Measurements from ENCODE around the gene SENP2. TPM values are rescaled to one million over a fixed set of nuclear protein-coding genes. Genes with fewer than 3 reads are reported as not detected.
A peak's percentile ranks its signal among the peaks of the same experiment; 100 is the strongest.
"Not testable (repeated sequence)": the region's sequence is repeated elsewhere in the genome, so short reads cannot be mapped to it uniquely, and the experiment has no call there.

SENP2 gene
- total RNA-seq, 2 donors from 2014 or later = 31.2 to 42.4 TPM

GRCh38 chr3:185561958-185562357 is 24.1 kb upstream of the SENP2 start:
- H3K9me3 Mint-ChIP-seq = no peaks in the 10 kb centered on the region
- no peak for ATAC-seq (replicated peaks)

DNA sequence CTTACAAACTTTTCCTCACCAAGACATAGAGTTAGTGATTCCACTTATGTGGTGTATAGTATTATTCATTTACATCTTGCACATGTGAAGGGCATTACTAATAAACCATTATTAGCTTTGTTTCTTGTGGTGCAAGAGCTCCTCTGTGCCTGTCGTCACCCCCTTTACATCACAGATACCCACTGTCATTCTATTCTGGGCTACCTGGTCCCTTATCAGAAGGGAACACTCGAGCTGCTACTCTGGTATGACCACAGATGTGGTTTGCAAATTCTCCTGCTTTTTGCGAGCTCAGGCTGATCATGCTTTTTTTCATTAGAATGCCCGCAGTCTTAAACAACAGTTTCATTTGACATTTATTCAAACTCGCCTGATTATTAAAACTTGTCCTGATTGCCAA is 13.9 kb upstream of the SENP2 start:
- Mint-ChIP-seq H3K36me3 (ENCODE audit: low read depth) (no peaks in the 10 kb centered on the region), H3K27me3 (no peaks in the 10 kb centered on the region), H3K9me3 (no peaks in the 10 kb centered on the region), H3K4me1 (no peaks in the 10 kb centered on the region), H3K27ac (no peak overlapping the region), H3K4me3 (no peak overlapping the region)
- no peak for ATAC-seq (replicated peaks)

More at GRCh38 chr3:185561958-185562357, 24.1 kb upstream of the SENP2 start:
- H3K27ac Mint-ChIP-seq = no peak overlapping the region
- peaks cover 7% of the 10 kb centered on the region for H3K4me1 Mint-ChIP-seq
- H3K27me3 Mint-ChIP-seq = peaks cover 6% of the 10 kb centered on the region
- H3K36me3 Mint-ChIP-seq (ENCODE audit: low read depth) = no peaks in the 10 kb centered on the region
- no peak overlapping the region for H3K4me3 Mint-ChIP-seq

DNA sequence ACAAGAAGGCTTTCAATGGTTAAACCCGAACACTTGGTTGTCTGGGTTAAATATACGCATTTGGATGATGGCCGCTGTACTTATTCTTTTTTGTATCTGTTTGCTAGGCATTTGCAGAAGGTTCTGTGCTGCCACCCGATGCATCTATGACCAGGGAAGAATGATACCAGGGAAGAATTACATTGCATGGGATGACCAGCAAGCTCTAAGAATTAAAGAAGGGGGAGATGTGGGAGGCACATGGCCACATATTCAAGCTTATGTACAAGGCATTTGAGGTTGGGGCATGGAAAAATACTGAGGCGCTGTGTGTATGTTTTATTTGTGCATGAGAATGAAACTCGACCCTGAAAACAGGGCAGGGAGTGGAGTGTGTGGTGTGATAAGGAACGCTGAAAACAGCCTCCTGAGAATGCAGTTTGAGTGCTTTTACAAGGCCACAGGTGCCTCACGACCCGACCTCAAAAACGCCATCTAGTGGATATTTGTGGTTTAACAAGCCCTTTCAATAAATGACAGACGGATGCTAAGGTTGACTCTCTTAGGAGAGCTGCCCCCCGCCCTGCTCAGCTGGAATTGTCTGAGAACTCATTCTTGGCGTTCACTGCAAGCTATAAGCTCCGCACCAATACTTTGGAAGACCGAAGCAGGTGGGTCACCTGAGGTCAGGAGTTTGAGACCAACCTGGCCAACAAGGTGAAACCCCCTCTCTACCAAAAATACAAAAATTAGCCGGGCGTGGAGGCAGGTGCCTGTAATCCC is 10.8 kb upstream of the SENP2 start:
- H3K36me3 Mint-ChIP-seq (ENCODE audit: low read depth); H3K27ac Mint-ChIP-seq; H3K9me3 Mint-ChIP-seq; H3K4me3 Mint-ChIP-seq; H3K4me1 Mint-ChIP-seq; H3K27me3 Mint-ChIP-seq: not testable (repeated sequence)
- peak; percentile 70 for ATAC-seq (replicated peaks)

DNA sequence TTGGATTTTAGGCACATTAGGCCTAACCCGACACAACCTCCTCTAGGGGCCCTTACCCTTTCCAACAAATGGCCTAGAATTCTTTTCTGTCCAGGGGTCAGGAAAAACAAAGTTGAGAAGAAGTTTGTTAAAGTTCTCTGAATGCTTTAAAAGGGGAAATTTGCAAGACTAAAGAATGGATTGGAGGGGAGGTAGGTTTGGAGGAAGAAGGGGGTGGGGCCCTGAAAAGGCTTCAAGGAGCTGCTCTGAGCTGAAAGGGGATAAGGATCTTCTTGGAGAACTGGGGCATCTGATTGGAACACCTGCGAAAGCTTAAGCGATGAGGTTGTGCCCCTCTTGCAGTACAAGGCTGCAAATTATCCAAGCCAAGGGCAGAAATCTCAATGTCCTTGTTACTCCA is 3.9 kb upstream of the SENP2 start:
- H3K27ac Mint-ChIP-seq = no peak overlapping the region
- no peak for ATAC-seq (replicated peaks)
- H3K27me3 Mint-ChIP-seq = no peaks in the 10 kb centered on the region
- no peaks in the 10 kb centered on the region for H3K9me3 Mint-ChIP-seq
- H3K4me1 Mint-ChIP-seq = peaks cover 9% of the 10 kb centered on the region
- H3K36me3 Mint-ChIP-seq (ENCODE audit: low read depth) = peaks cover 7% of the 10 kb centered on the region
- H3K4me3 Mint-ChIP-seq = no peak overlapping the region

GRCh38 chr3:185582871-185583270 is 3.2 kb upstream of the SENP2 start:
- H3K4me3 Mint-ChIP-seq = no peak overlapping the region

DNA sequence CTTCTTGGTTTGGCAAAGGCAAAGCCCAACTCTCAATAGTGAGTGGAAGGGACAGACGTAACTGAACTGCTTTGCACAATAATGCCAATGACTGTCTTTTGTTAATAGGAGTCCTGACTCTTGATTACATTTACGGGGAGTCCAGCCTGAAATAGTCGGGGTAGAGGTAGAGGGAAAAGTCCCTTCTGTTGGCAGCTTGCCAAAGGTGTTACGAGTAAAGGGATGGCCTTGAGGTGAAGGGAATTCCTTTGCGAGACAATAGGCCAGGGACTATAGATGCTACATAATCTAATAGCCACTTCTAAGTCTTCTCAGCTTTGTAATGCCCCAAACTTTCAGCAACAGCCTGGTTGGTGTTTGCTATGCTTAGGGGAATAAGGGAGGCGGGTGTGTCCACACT is 2.2 kb upstream of the SENP2 start:
- Mint-ChIP-seq H3K27ac (no peak overlapping the region), H3K27me3 (no peaks in the 10 kb centered on the region), H3K36me3 (ENCODE audit: low read depth) (peaks cover 7% of the 10 kb centered on the region), H3K4me3 (no peak overlapping the region), H3K9me3 (no peaks in the 10 kb centered on the region), H3K4me1 (peaks cover 14% of the 10 kb centered on the region)
- no peak for ATAC-seq (replicated peaks)

More at GRCh38 chr3:185582871-185583270, 3.2 kb upstream of the SENP2 start:
- Mint-ChIP-seq H3K9me3 (no peaks in the 10 kb centered on the region), H3K27ac (no peak overlapping the region), H3K36me3 (ENCODE audit: low read depth) (peaks cover 7% of the 10 kb centered on the region), H3K27me3 (no peaks in the 10 kb centered on the region), H3K4me1 (peaks cover 9% of the 10 kb centered on the region)
- ATAC-seq (replicated peaks) = no peak

DNA sequence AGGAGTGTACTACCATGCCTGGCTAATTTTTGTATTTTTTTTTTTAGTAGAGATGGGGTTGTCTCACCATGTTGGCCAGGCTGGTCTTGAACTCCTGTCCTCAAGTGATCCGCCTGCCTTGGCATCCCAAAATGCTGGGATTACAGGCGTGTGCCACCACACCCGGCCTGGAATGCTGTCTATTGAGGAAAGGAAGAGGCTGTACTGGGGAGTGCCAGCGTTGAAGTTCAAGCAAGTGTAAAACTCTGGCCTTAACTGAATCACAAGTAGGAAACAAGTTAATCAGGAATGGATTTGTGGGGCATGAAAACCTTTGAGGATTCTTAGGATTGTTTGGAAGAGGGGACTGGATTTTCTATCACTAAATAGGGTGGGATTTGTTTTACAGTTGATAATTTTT is 1.4 kb upstream of the SENP2 start:
- H3K27me3 Mint-ChIP-seq = no peaks in the 10 kb centered on the region
- ATAC-seq (replicated peaks) = no peak
- peak overlapping the region; percentile 93 for H3K4me3 Mint-ChIP-seq
- H3K4me1 Mint-ChIP-seq = peaks cover 14% of the 10 kb centered on the region
- H3K36me3 Mint-ChIP-seq (ENCODE audit: low read depth) = peaks cover 7% of the 10 kb centered on the region
- H3K27ac Mint-ChIP-seq = peak overlapping the region; percentile 16
- no peaks in the 10 kb centered on the region for H3K9me3 Mint-ChIP-seq

GRCh38 chr3:185585518-185585858 is 607 bp upstream of the SENP2 start:
- Mint-ChIP-seq H3K4me1 (peaks cover 14% of the 10 kb centered on the region), H3K36me3 (ENCODE audit: low read depth) (peaks cover 11% of the 10 kb centered on the region), H3K9me3 (no peaks in the 10 kb centered on the region), H3K27me3 (no peaks in the 10 kb centered on the region), H3K4me3 (peak overlapping the region; percentile 93), H3K27ac (peak overlapping the region; percentile 98)
- ATAC-seq (replicated peaks) = no peak

- Mint-ChIP-seq H3K4me3 (peak overlapping the region; percentile 93), H3K27me3 (no peaks in the 10 kb centered on the region), H3K27ac (peak overlapping the region; percentile 98), H3K4me1 (peaks cover 14% of the 10 kb centered on the region), H3K36me3 (ENCODE audit: low read depth) (peaks cover 23% of the 10 kb centered on the region), H3K9me3 (no peaks in the 10 kb centered on the region)
- ATAC-seq (replicated peaks) = no peak
Measured at GRCh38 chr3:185586686-185587039, 568 bp downstream of the SENP2 start.

DNA sequence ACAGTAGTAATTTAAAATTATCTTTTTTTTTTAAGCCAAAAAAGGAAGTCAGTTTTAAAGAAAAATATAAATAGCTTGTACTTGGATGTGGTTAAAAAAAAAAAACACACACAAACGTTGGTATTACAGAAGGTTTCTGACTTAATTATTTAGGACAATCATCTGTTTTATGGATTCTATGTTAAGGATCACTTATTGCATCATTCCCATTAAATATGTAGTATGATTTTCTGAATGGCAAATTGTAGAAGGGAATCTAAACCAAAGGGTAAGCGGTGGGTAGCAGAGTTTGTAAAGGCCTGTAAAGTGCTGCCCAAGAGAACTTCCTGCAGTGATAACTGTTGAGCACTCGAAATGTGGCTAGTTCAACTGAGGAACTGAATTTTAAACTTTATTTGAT is 8.0 kb downstream of the SENP2 start:
- H3K36me3 Mint-ChIP-seq (ENCODE audit: low read depth) = peaks cover 62% of the 10 kb centered on the region
- no peak overlapping the region for H3K27ac Mint-ChIP-seq
- H3K4me1 Mint-ChIP-seq = peaks cover 5% of the 10 kb centered on the region
- H3K4me3 Mint-ChIP-seq = no peak overlapping the region
- H3K9me3 Mint-ChIP-seq = no peaks in the 10 kb centered on the region
- ATAC-seq (replicated peaks) = no peak
- no peaks in the 10 kb centered on the region for H3K27me3 Mint-ChIP-seq

- Mint-ChIP-seq H3K4me1 (peaks cover 5% of the 10 kb centered on the region), H3K27ac (no peak overlapping the region), H3K36me3 (ENCODE audit: low read depth) (peaks cover 72% of the 10 kb centered on the region), H3K9me3 (no peaks in the 10 kb centered on the region), H3K4me3 (no peak overlapping the region), H3K27me3 (no peaks in the 10 kb centered on the region)
- ATAC-seq (replicated peaks) = no peak
Measured at GRCh38 chr3:185595526-185595925, 9.4 kb downstream of the SENP2 start.

DNA sequence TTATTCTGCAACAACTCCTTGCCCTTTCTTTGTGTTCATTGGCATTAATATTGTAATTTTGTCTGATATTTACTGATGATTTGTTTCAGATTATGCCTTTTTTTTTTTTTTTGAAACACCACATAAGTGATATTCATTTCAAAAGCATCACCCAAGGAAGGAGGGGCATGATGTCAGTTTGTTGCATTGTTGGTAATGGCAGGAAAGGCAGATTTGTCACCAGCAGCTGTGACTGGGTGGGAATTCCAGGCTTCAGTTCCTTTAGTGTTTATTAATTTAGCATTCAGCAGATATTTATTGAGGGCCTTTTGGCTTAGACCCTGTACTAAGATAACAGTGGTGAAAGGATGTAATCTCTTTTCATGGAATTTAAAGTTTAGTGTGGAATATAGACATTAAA is 19.5 kb downstream of the SENP2 start:
- H3K4me1 Mint-ChIP-seq = no peaks in the 10 kb centered on the region
- no peaks in the 10 kb centered on the region for H3K27me3 Mint-ChIP-seq
- peaks cover 95% of the 10 kb centered on the region for H3K36me3 Mint-ChIP-seq (ENCODE audit: low read depth)
- no peak for ATAC-seq (replicated peaks)
- no peak overlapping the region for H3K27ac Mint-ChIP-seq
- no peaks in the 10 kb centered on the region for H3K9me3 Mint-ChIP-seq
- no peak overlapping the region for H3K4me3 Mint-ChIP-seq

- H3K27me3 Mint-ChIP-seq = no peaks in the 10 kb centered on the region
- H3K36me3 Mint-ChIP-seq (ENCODE audit: low read depth) = peaks cover 93% of the 10 kb centered on the region
- no peak overlapping the region for H3K4me3 Mint-ChIP-seq
- ATAC-seq (replicated peaks) = no peak
- H3K27ac Mint-ChIP-seq = no peak overlapping the region
- H3K9me3 Mint-ChIP-seq = no peaks in the 10 kb centered on the region
- no peaks in the 10 kb centered on the region for H3K4me1 Mint-ChIP-seq
Measured at GRCh38 chr3:185606196-185606595, 20.1 kb downstream of the SENP2 start.

DNA sequence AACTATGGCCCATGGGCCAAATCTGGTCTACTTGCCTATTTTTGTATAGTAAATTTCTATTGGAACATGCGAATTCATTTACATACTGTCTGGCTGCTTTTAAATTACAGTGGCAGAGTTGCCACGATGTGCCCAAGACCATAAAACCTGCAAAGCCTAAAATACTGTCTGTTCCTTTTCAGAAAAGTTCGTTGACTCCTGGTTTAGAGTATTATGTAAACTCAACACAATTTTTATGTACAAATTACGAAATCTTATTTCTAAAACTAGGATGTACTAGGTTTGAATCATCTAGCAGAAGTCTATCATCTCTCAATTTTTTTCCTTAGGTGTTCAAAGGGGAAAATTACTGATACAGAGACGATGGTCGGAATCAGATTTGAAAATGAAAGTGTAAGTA is 26.9 kb downstream of the SENP2 start:
- no peaks in the 10 kb centered on the region for H3K9me3 Mint-ChIP-seq
- H3K27me3 Mint-ChIP-seq = no peaks in the 10 kb centered on the region
- no peak for ATAC-seq (replicated peaks)
- peak overlapping the region; percentile 49 for H3K27ac Mint-ChIP-seq
- H3K36me3 Mint-ChIP-seq (ENCODE audit: low read depth) = peaks cover 85% of the 10 kb centered on the region
- H3K4me3 Mint-ChIP-seq = peak overlapping the region; percentile 26
- no peaks in the 10 kb centered on the region for H3K4me1 Mint-ChIP-seq

DNA sequence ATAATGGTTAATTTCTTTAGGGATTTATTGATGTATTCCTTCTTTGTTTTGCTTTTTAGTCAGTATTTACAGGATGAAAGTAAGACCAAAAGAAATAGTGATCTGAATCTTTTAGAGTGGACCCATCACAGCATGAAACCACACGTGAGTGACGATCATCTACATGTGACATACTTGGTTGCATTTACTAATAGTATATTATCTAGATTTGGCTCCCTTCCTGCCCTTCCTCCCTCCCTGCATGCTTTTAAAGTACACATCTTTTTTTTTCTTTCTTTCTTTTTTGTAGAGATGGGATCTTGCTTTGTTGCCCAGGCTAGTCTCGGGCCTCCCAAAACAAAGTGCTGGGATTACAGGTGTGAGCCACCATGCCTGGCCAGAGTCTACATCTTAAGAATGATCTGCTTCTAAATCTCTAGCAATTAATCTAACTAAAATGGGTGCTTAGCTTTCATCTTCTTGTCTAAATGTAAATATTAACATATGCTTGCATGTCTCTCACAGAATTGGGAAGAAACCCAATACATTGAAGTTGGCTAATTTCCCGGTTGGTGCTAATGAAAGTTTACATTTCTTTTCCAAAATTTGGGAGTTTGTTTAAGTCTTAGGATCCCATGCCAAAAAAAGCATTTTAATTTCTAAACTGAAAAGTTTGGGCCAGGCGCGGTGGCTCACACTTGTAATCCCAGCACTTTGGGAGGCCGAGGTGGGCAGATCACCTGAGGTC is 38.0 kb downstream of the SENP2 start:
- ATAC-seq (replicated peaks) = no peak
- no peak overlapping the region for H3K27ac Mint-ChIP-seq
- no peaks in the 10 kb centered on the region for H3K9me3 Mint-ChIP-seq
- H3K4me3 Mint-ChIP-seq = no peak overlapping the region
- no peaks in the 10 kb centered on the region for H3K4me1 Mint-ChIP-seq
- peaks cover 85% of the 10 kb centered on the region for H3K36me3 Mint-ChIP-seq (ENCODE audit: low read depth)
- no peaks in the 10 kb centered on the region for H3K27me3 Mint-ChIP-seq
